ENCODE results near the gene HLCS.

HLCS gene

GRCh38 chr21:36757196-36757595 lies 209.3 kb downstream of the HLCS start:
- H3K27me3 ChIP-seq (replicated peaks in 2 of 5; ENCODE audit: control insufficient read depth in 4 of 5, insufficient read depth in 5 of 5, low read length in 4 of 5), result no peaks in the 10 kb centered on the region
- H3K36me3 ChIP-seq (ENCODE audit: control insufficient read depth in 4 of 4, insufficient read depth in 4 of 4, low read length in 3 of 4), result peaks cover 0 to 5% (median 4%) of the 10 kb centered on the region in 4 experiments
- DNase-seq, result no peak
- POLR2A ChIA-PET, result no interaction called here
- H3K9me3 ChIP-seq (ENCODE audit: control extremely low read depth in 1 of 5, control insufficient read depth in 4 of 5, insufficient read depth in 2 of 5, low read depth in 1 of 5, low read length in 4 of 5), result no peaks in the 10 kb centered on the region
- H3K4me1 ChIP-seq (ENCODE audit: control extremely low read depth in 1 of 4, control insufficient read depth in 4 of 4, insufficient read depth in 4 of 4, low read length in 3 of 4), result no peaks in the 10 kb centered on the region
- no peak overlapping the region for H3K27ac ChIP-seq (ENCODE audit: insufficient read depth in 1 of 2, low read depth in 1 of 2, low read length in 2 of 2, poor library complexity in 1 of 2, severe bottlenecking in 2 of 2)
- WGBS (ENCODE audit: insufficient coverage), result 86% methylated on average over 4 of the region's 6 CpGs
- H3K4me3 ChIP-seq (ENCODE audit: control insufficient read depth in 1 of 7, extremely low read depth in 1 of 7, insufficient read depth in 4 of 7, low read depth in 2 of 7, low read length in 6 of 7), result no peak overlapping the region
- CTCF ChIA-PET, result no interaction called here

- CTCF ChIA-PET, result no interaction called here
- no peak for DNase-seq
- peaks cover 0 to 5% (median 4%) of the 10 kb centered on the region in 4 experiments for H3K36me3 ChIP-seq (ENCODE audit: control insufficient read depth in 4 of 4, insufficient read depth in 4 of 4, low read length in 3 of 4)
Measured at GRCh38 chr21:36756527-36756926, 209.9 kb downstream of the HLCS start.

GRCh38 chr21:36754241-36754898 lies 212.1 kb downstream of the HLCS start:
- no peaks in the 10 kb centered on the region for H3K9me3 ChIP-seq (ENCODE audit: control extremely low read depth in 1 of 5, control insufficient read depth in 4 of 5, insufficient read depth in 2 of 5, low read depth in 1 of 5, low read length in 4 of 5)
- 96% methylated on average over 17 of the region's 22 CpGs for WGBS (ENCODE audit: insufficient coverage)
- H3K27ac ChIP-seq (ENCODE audit: insufficient read depth in 1 of 2, low read depth in 1 of 2, low read length in 2 of 2, poor library complexity in 1 of 2, severe bottlenecking in 2 of 2), result no peak overlapping the region
- H3K4me3 ChIP-seq (ENCODE audit: control insufficient read depth in 1 of 7, extremely low read depth in 1 of 7, insufficient read depth in 4 of 7, low read depth in 2 of 7, low read length in 6 of 7), result no peak overlapping the region
- POLR2A ChIA-PET, result no interaction called here
- peaks cover 0 to 5% (median 3%) of the 10 kb centered on the region in 4 experiments for H3K36me3 ChIP-seq (ENCODE audit: control insufficient read depth in 4 of 4, insufficient read depth in 4 of 4, low read length in 3 of 4)
- H3K4me1 ChIP-seq (ENCODE audit: control extremely low read depth in 1 of 4, control insufficient read depth in 4 of 4, insufficient read depth in 4 of 4, low read length in 3 of 4), result peaks cover 0 to 4% (median 0%) of the 10 kb centered on the region in 4 experiments
- peaks cover 0 to 13% (median 3%) of the 10 kb centered on the region in 5 experiments for H3K27me3 ChIP-seq (replicated peaks in 2 of 5; ENCODE audit: control insufficient read depth in 4 of 5, insufficient read depth in 5 of 5, low read length in 4 of 5)
- DNase-seq, result no peak
- CTCF ChIA-PET, result no interaction called here

More at GRCh38 chr21:36756527-36756926, 209.9 kb downstream of the HLCS start:
- no peaks in the 10 kb centered on the region for H3K27me3 ChIP-seq (replicated peaks in 2 of 5; ENCODE audit: control insufficient read depth in 4 of 5, insufficient read depth in 5 of 5, low read length in 4 of 5)
- no peak overlapping the region for H3K27ac ChIP-seq (ENCODE audit: insufficient read depth in 1 of 2, low read depth in 1 of 2, low read length in 2 of 2, poor library complexity in 1 of 2, severe bottlenecking in 2 of 2)
- 94% methylated on average over 3 of the region's 7 CpGs for WGBS (ENCODE audit: insufficient coverage)
- POLR2A ChIA-PET, result no interaction called here
- no peaks in the 10 kb centered on the region for H3K9me3 ChIP-seq (ENCODE audit: control extremely low read depth in 1 of 5, control insufficient read depth in 4 of 5, insufficient read depth in 2 of 5, low read depth in 1 of 5, low read length in 4 of 5)
- no peak overlapping the region for H3K4me3 ChIP-seq (ENCODE audit: control insufficient read depth in 1 of 7, extremely low read depth in 1 of 7, insufficient read depth in 4 of 7, low read depth in 2 of 7, low read length in 6 of 7)
- peaks cover 0 to 3% (median 0%) of the 10 kb centered on the region in 4 experiments for H3K4me1 ChIP-seq (ENCODE audit: control extremely low read depth in 1 of 4, control insufficient read depth in 4 of 4, insufficient read depth in 4 of 4, low read length in 3 of 4)

GRCh38 chr21:36753556-36753955 lies 212.9 kb downstream of the HLCS start:
- no peaks in the 10 kb centered on the region for H3K9me3 ChIP-seq (ENCODE audit: control extremely low read depth in 1 of 5, control insufficient read depth in 4 of 5, insufficient read depth in 2 of 5, low read depth in 1 of 5, low read length in 4 of 5)
- H3K4me3 ChIP-seq (ENCODE audit: control insufficient read depth in 1 of 7, extremely low read depth in 1 of 7, insufficient read depth in 4 of 7, low read depth in 2 of 7, low read length in 6 of 7), result no peak overlapping the region
- DNase-seq, result no peak
- WGBS (ENCODE audit: insufficient coverage), result no CpG with 5 or more reads among the region's 3 CpGs
- peaks cover 0 to 5% (median 3%) of the 10 kb centered on the region in 4 experiments for H3K36me3 ChIP-seq (ENCODE audit: control insufficient read depth in 4 of 4, insufficient read depth in 4 of 4, low read length in 3 of 4)
- H3K4me1 ChIP-seq (ENCODE audit: control extremely low read depth in 1 of 4, control insufficient read depth in 4 of 4, insufficient read depth in 4 of 4, low read length in 3 of 4), result peaks cover 0 to 4% (median 0%) of the 10 kb centered on the region in 4 experiments
- ChIA-PET CTCF (no interaction called here), POLR2A (interaction anchor here (0.6 kb wide), 1 partner anchor 46 kb away, joined by 4 read pairs; no protein-coding TSS in a partner anchor)
- H3K27ac ChIP-seq (ENCODE audit: insufficient read depth in 1 of 2, low read depth in 1 of 2, low read length in 2 of 2, poor library complexity in 1 of 2, severe bottlenecking in 2 of 2), result no peak overlapping the region
- H3K27me3 ChIP-seq (replicated peaks in 2 of 5; ENCODE audit: control insufficient read depth in 4 of 5, insufficient read depth in 5 of 5, low read length in 4 of 5), result peaks cover 0 to 21% (median 9%) of the 10 kb centered on the region in 5 experiments

- Histone ChIP-seq H3K36me3 (ENCODE audit: control insufficient read depth in 4 of 4, insufficient read depth in 4 of 4, low read length in 3 of 4) (peaks cover 0 to 5% (median 3%) of the 10 kb centered on the region in 4 experiments), H3K4me1 (ENCODE audit: control extremely low read depth in 1 of 4, control insufficient read depth in 4 of 4, insufficient read depth in 4 of 4, low read length in 3 of 4) (peaks cover 0 to 15% (median 13%) of the 10 kb centered on the region in 4 experiments), H3K27me3 (replicated peaks in 2 of 5; ENCODE audit: control insufficient read depth in 4 of 5, insufficient read depth in 5 of 5, low read length in 4 of 5) (peaks cover 4 to 37% (median 19%) of the 10 kb centered on the region in 5 experiments), H3K27ac (ENCODE audit: insufficient read depth in 1 of 2, low read depth in 1 of 2, low read length in 2 of 2, poor library complexity in 1 of 2, severe bottlenecking in 2 of 2) (no peak overlapping the region), H3K9me3 (ENCODE audit: control extremely low read depth in 1 of 5, control insufficient read depth in 4 of 5, insufficient read depth in 2 of 5, low read depth in 1 of 5, low read length in 4 of 5) (no peaks in the 10 kb centered on the region), H3K4me3 (ENCODE audit: control insufficient read depth in 1 of 7, extremely low read depth in 1 of 7, insufficient read depth in 4 of 7, low read depth in 2 of 7, low read length in 6 of 7) (no peak overlapping the region)
- ChIA-PET CTCF (no interaction called here), POLR2A (no interaction called here)
- 75% methylated on average over 3 of the region's 10 CpGs for WGBS (ENCODE audit: insufficient coverage)
- no peak for DNase-seq
Measured at GRCh38 chr21:36751383-36751782, 215.1 kb downstream of the HLCS start.

- ChIA-PET CTCF (interaction anchor here (0.7 kb wide), 1 partner anchor 9 kb away, joined by 3 read pairs; no protein-coding TSS in a partner anchor), POLR2A (no interaction called here)
- peaks cover 0 to 15% (median 13%) of the 10 kb centered on the region in 4 experiments for H3K4me1 ChIP-seq (ENCODE audit: control extremely low read depth in 1 of 4, control insufficient read depth in 4 of 4, insufficient read depth in 4 of 4, low read length in 3 of 4)
- H3K27ac ChIP-seq (ENCODE audit: insufficient read depth in 1 of 2, low read depth in 1 of 2, low read length in 2 of 2, poor library complexity in 1 of 2, severe bottlenecking in 2 of 2), result no peak overlapping the region
- no peak overlapping the region for H3K4me3 ChIP-seq (ENCODE audit: control insufficient read depth in 1 of 7, extremely low read depth in 1 of 7, insufficient read depth in 4 of 7, low read depth in 2 of 7, low read length in 6 of 7)
- peaks cover 6 to 45% (median 22%) of the 10 kb centered on the region in 5 experiments for H3K27me3 ChIP-seq (replicated peaks in 2 of 5; ENCODE audit: control insufficient read depth in 4 of 5, insufficient read depth in 5 of 5, low read length in 4 of 5)
- no CpG with 5 or more reads among the region's 2 CpGs for WGBS (ENCODE audit: insufficient coverage)
- H3K9me3 ChIP-seq (ENCODE audit: control extremely low read depth in 1 of 5, control insufficient read depth in 4 of 5, insufficient read depth in 2 of 5, low read depth in 1 of 5, low read length in 4 of 5), result no peaks in the 10 kb centered on the region
- peaks cover 0 to 5% (median 1%) of the 10 kb centered on the region in 4 experiments for H3K36me3 ChIP-seq (ENCODE audit: control insufficient read depth in 4 of 4, insufficient read depth in 4 of 4, low read length in 3 of 4)
- DNase-seq, result no peak
Measured at GRCh38 chr21:36750576-36750959, 215.9 kb downstream of the HLCS start.

- Histone ChIP-seq H3K9me3 (ENCODE audit: control extremely low read depth in 1 of 5, control insufficient read depth in 4 of 5, insufficient read depth in 2 of 5, low read depth in 1 of 5, low read length in 4 of 5) (no peaks in the 10 kb centered on the region), H3K4me3 (ENCODE audit: control insufficient read depth in 1 of 7, extremely low read depth in 1 of 7, insufficient read depth in 4 of 7, low read depth in 2 of 7, low read length in 6 of 7) (no peak overlapping the region), H3K36me3 (ENCODE audit: control insufficient read depth in 4 of 4, insufficient read depth in 4 of 4, low read length in 3 of 4) (peaks cover 0 to 3% (median 1%) of the 10 kb centered on the region in 4 experiments), H3K27ac (ENCODE audit: insufficient read depth in 1 of 2, low read depth in 1 of 2, low read length in 2 of 2, poor library complexity in 1 of 2, severe bottlenecking in 2 of 2) (no peak overlapping the region), H3K27me3 (replicated peaks in 2 of 5; ENCODE audit: control insufficient read depth in 4 of 5, insufficient read depth in 5 of 5, low read length in 4 of 5) (peaks cover 6 to 50% (median 27%) of the 10 kb centered on the region in 5 experiments), H3K4me1 (ENCODE audit: control extremely low read depth in 1 of 4, control insufficient read depth in 4 of 4, insufficient read depth in 4 of 4, low read length in 3 of 4) (peaks cover 0 to 15% (median 13%) of the 10 kb centered on the region in 4 experiments)
- peak; percentile 35 to 73 (median 63) for DNase-seq
- WGBS (ENCODE audit: insufficient coverage), result 88% methylated on average over 3 of the region's 14 CpGs
- ChIA-PET CTCF (interaction anchor here (0.7 kb wide), 1 partner anchor 9 kb away, joined by 3 read pairs; no protein-coding TSS in a partner anchor), POLR2A (no interaction called here)
Measured at GRCh38 chr21:36749935-36750575, 216.4 kb downstream of the HLCS start.
